Trophoblast cell (in vitro differentiated cells and primary cell): Measurements from ENCODE around the gene C13orf46.

Experiments used
- DNase-seq, 2 donors: peaks; one replicate each; pipeline ENCODE4 v3.0.0-alpha.2; 2016
- H2AFZ ChIP-seq: 2 replicates; pipeline ENCODE4 v1.6.1; 2013; ENCODE audit warnings: low read length, moderate library complexity, mild to moderate bottlenecking; ENCODE audit not compliant: insufficient read depth, poor library complexity
- H2AK5ac ChIP-seq: 2 replicates; pipeline ENCODE4 v1.6.1; 2013; ENCODE audit warnings: mild to moderate bottlenecking, low read length
- H2BK120ac ChIP-seq: 2 replicates; pipeline ENCODE4 v1.6.1; 2013; ENCODE audit warnings: low read length, mild to moderate bottlenecking, moderate library complexity; ENCODE audit not compliant: insufficient read depth, poor library complexity
- H2BK12ac ChIP-seq: 2 replicates; pipeline ENCODE4 v1.6.1; 2013; ENCODE audit warnings: mild to moderate bottlenecking, low read length, moderate library complexity
- H2BK5ac ChIP-seq: 2 replicates; pipeline ENCODE4 v1.6.1; 2013; ENCODE audit warnings: low read length, low read depth, moderate library complexity, mild to moderate bottlenecking; ENCODE audit not compliant: poor library complexity
- H3K14ac ChIP-seq: 2 replicates; pipeline ENCODE4 v1.6.1; 2013; ENCODE audit warnings: mild to moderate bottlenecking, low read length
- H3K18ac ChIP-seq: 2 replicates; pipeline ENCODE4 v1.6.1; 2013; ENCODE audit warnings: mild to moderate bottlenecking, low read length
- H3K23ac ChIP-seq: 2 replicates; pipeline ENCODE4 v1.6.1; 2013; ENCODE audit warnings: low read length
- H3K27ac ChIP-seq: 2 replicates; pipeline ENCODE4 v1.5.1; 2013; ENCODE audit warnings: low read depth, mild to moderate bottlenecking, inconsistent platforms, low read length, moderate library complexity
- H3K27me3 ChIP-seq: 2 replicates; pipeline ENCODE4 v1.6.1; 2013; ENCODE audit warnings: inconsistent platforms, mild to moderate bottlenecking, low read length, moderate library complexity; ENCODE audit not compliant: insufficient read depth
- H3K36me3 ChIP-seq, 2 experiments: 1 replicate in 1 of 2; 2 replicates in 1 of 2; pipeline ENCODE4 v1.6.1; 2013; ENCODE audit warnings: low read length in 2 of 2, mild to moderate bottlenecking in 2 of 2, moderate library complexity in 1 of 2; ENCODE audit not compliant: insufficient read depth in 2 of 2, control insufficient read depth in 1 of 2
- H3K4ac ChIP-seq: 2 replicates; pipeline ENCODE4 v1.6.1; 2013; ENCODE audit warnings: low read depth, mild to moderate bottlenecking, low read length, moderate library complexity
- H3K4me1 ChIP-seq, 2 experiments: 1 replicate in 1 of 2; 2 replicates in 1 of 2; pipeline ENCODE4 v1.6.1; 2013; ENCODE audit warnings: low read length in 2 of 2, mild to moderate bottlenecking in 2 of 2, moderate library complexity in 1 of 2; ENCODE audit not compliant: insufficient read depth in 2 of 2, control insufficient read depth in 1 of 2
- H3K4me2 ChIP-seq: 2 replicates; pipeline ENCODE4 v1.6.1; 2013; ENCODE audit warnings: inconsistent platforms, mild to moderate bottlenecking, low read length, moderate library complexity
- H3K4me3 ChIP-seq: 2 replicates; pipeline ENCODE4 v1.5.1; 2013; ENCODE audit warnings: mild to moderate bottlenecking, low read depth, low read length, inconsistent platforms
- H3K79me1 ChIP-seq: one replicate; pipeline ENCODE4 v1.6.1; 2013; ENCODE audit warnings: low read length
- H3K79me2 ChIP-seq: 2 replicates; pipeline ENCODE4 v1.6.1; 2013; ENCODE audit warnings: low read length, mild to moderate bottlenecking; ENCODE audit not compliant: control insufficient read depth, insufficient read depth, poor library complexity
- H3K9ac ChIP-seq: 2 replicates; pipeline ENCODE4 v1.6.1; 2013; ENCODE audit warnings: mild to moderate bottlenecking, low read length
- H3K9me3 ChIP-seq: 2 replicates; pipeline ENCODE4 v1.6.1; 2013; ENCODE audit warnings: low read depth, mild to moderate bottlenecking, control low read depth, inconsistent platforms, low read length; ENCODE audit not compliant: insufficient read depth
- H4K12ac ChIP-seq: 2 replicates; pipeline ENCODE4 v1.6.1; 2013; ENCODE audit warnings: low read depth, mild to moderate bottlenecking, low read length, moderate library complexity
- H4K8ac ChIP-seq: 2 replicates; pipeline ENCODE4 v1.6.1; 2013; ENCODE audit warnings: low read depth, mild to moderate bottlenecking, low read length, moderate library complexity
- H4K91ac ChIP-seq: one replicate; pipeline ENCODE4 v1.6.1; 2013; ENCODE audit warnings: low read depth, mild to moderate bottlenecking, low read length, moderate library complexity
- WGBS: extraction: QIAGEN DNeasy Blood & Tissue Kit; methylation state at CpG from one replicate; pipeline ENCODE4 v1.1.7; 2013; ENCODE audit warnings: missing lambda C conversion rate; ENCODE audit not compliant: insufficient read length, insufficient coverage; ENCODE audit errors: extremely low coverage; 5-methylcytosine and 5-hydroxymethylcytosine counted together

Gene C13orf46

GRCh38 chr13:113939944-113940297 lies 34.0 kb downstream of the C13orf46 start:
- Histone ChIP-seq H3K4me1 (peaks cover 7 to 14% of the 10 kb centered on the region in 2 experiments), H3K79me1 (peaks cover 4% of the 10 kb centered on the region), H2BK5ac (no peak overlapping the region), H2BK12ac (no peak overlapping the region), H2BK120ac (no peak overlapping the region), H4K91ac (no peak overlapping the region), H3K18ac (no peak overlapping the region), H3K36me3 (no peaks in the 10 kb centered on the region), H4K8ac (no peak overlapping the region), H3K27me3 (no peaks in the 10 kb centered on the region), H3K4ac (no peak overlapping the region), H3K4me2 (no peak overlapping the region), H3K9ac (no peak overlapping the region), H4K12ac (no peak overlapping the region), H3K23ac (no peak overlapping the region), H3K79me2 (no peaks in the 10 kb centered on the region), H3K14ac (no peak overlapping the region), H2AFZ (no peak overlapping the region), H3K9me3 (peaks cover 7% of the 10 kb centered on the region), H3K4me3 (no peak overlapping the region), H3K27ac (no peak overlapping the region), H2AK5ac (no peak overlapping the region)
- no peak for DNase-seq
- WGBS: no CpG with 5 or more reads among the region's 16 CpGs

- Histone ChIP-seq H2BK12ac (no peak overlapping the region), H4K8ac (no peak overlapping the region), H3K4ac (no peak overlapping the region), H4K12ac (no peak overlapping the region), H3K27ac (no peak overlapping the region), H4K91ac (no peak overlapping the region), H3K79me1 (peaks cover 5% of the 10 kb centered on the region), H2AFZ (no peak overlapping the region), H3K4me1 (peaks cover 11 to 19% of the 10 kb centered on the region in 2 experiments), H3K14ac (no peak overlapping the region), H3K9ac (no peak overlapping the region), H3K27me3 (no peaks in the 10 kb centered on the region), H2AK5ac (no peak overlapping the region), H3K36me3 (no peaks in the 10 kb centered on the region), H3K4me3 (no peak overlapping the region), H2BK120ac (no peak overlapping the region), H3K4me2 (no peak overlapping the region), H3K9me3 (peaks cover 7% of the 10 kb centered on the region), H3K23ac (no peak overlapping the region), H3K18ac (no peak overlapping the region), H2BK5ac (no peak overlapping the region), H3K79me2 (no peaks in the 10 kb centered on the region)
- WGBS: no CpG with 5 or more reads among the region's 28 CpGs
- no peak for DNase-seq
Measured at GRCh38 chr13:113939129-113939943, 34.5 kb downstream of the C13orf46 start.

- H3K79me2 ChIP-seq: no peaks in the 10 kb centered on the region
- H3K23ac ChIP-seq: no peak overlapping the region
- no peak overlapping the region for H2BK120ac ChIP-seq
- no peak overlapping the region for H4K8ac ChIP-seq
- no peak overlapping the region for H3K4me2 ChIP-seq
- no peak for DNase-seq
- H4K12ac ChIP-seq: no peak overlapping the region
- no peak overlapping the region for H3K9ac ChIP-seq
- no peak overlapping the region for H3K18ac ChIP-seq
- peaks cover 11 to 19% of the 10 kb centered on the region in 2 experiments for H3K4me1 ChIP-seq
- no peak overlapping the region for H2BK12ac ChIP-seq
- H3K79me1 ChIP-seq: peaks cover 5% of the 10 kb centered on the region
- no peak overlapping the region for H3K4ac ChIP-seq
- H3K36me3 ChIP-seq: no peaks in the 10 kb centered on the region
- no peak overlapping the region for H3K14ac ChIP-seq
- H3K27me3 ChIP-seq: no peaks in the 10 kb centered on the region
- H2AFZ ChIP-seq: no peak overlapping the region
- no CpG with 5 or more reads among the region's 11 CpGs for WGBS
- H4K91ac ChIP-seq: no peak overlapping the region
- H3K27ac ChIP-seq: no peak overlapping the region
- no peak overlapping the region for H3K4me3 ChIP-seq
- H3K9me3 ChIP-seq: peaks cover 6% of the 10 kb centered on the region
- no peak overlapping the region for H2AK5ac ChIP-seq
- no peak overlapping the region for H2BK5ac ChIP-seq
Measured at GRCh38 chr13:113938716-113939115, 35.2 kb downstream of the C13orf46 start.

GRCh38 chr13:113938246-113938645 lies 35.6 kb downstream of the C13orf46 start:
- peaks cover 5% of the 10 kb centered on the region for H3K79me1 ChIP-seq
- peaks cover 11 to 19% of the 10 kb centered on the region in 2 experiments for H3K4me1 ChIP-seq
- H2BK120ac ChIP-seq: no peak overlapping the region
- H4K12ac ChIP-seq: no peak overlapping the region
- no peak overlapping the region for H3K4ac ChIP-seq
- no peak overlapping the region for H3K14ac ChIP-seq
- no peak overlapping the region for H3K27ac ChIP-seq
- H2AK5ac ChIP-seq: no peak overlapping the region
- H3K4me2 ChIP-seq: no peak overlapping the region
- no peak overlapping the region for H3K9ac ChIP-seq
- peaks cover 3% of the 10 kb centered on the region for H3K9me3 ChIP-seq
- no peak overlapping the region for H3K18ac ChIP-seq
- H2AFZ ChIP-seq: no peak overlapping the region
- no peaks in the 10 kb centered on the region for H3K79me2 ChIP-seq
- no peak overlapping the region for H2BK12ac ChIP-seq
- no peak overlapping the region for H4K8ac ChIP-seq
- no peak overlapping the region for H3K4me3 ChIP-seq
- H3K23ac ChIP-seq: no peak overlapping the region
- no CpG with 5 or more reads among the region's 7 CpGs for WGBS
- no peaks in the 10 kb centered on the region for H3K27me3 ChIP-seq
- H2BK5ac ChIP-seq: no peak overlapping the region
- H3K36me3 ChIP-seq: no peaks in the 10 kb centered on the region
- no peak for DNase-seq
- no peak overlapping the region for H4K91ac ChIP-seq
